K562 (cell line): ENCODE results near the gene CCDC97. TPM values are rescaled to one million over a fixed set of nuclear protein-coding genes. Genes with fewer than 3 reads are reported as not detected.
A peak's percentile ranks its signal among the peaks of the same experiment; 100 is the strongest.

Source experiments
- ATAC-seq: fragments of 200-7000 bp; cut with Tn5 transposase; 3 replicates; pipeline ENCODE4 v1.9.1; 2020; ENCODE audit warnings: moderate library complexity
- BruUV-seq: library from RNA; stranded (reverse); fragments of 400-500 nt; replicated peaks from 2 replicates; lab custom pipeline; 2021; lab: Mats Ljungman, UMichigan
- CTCF ChIA-PET: fragments of 300-600 bp; formaldehyde crosslinking; extraction: SDS; loops from one replicate; lab custom pipeline; 2021; ENCODE audit warnings: low intra/inter-chr PET ratio; lab: Yijun Ruan, JAX
- POLR2A ChIA-PET: fragments of 300-600, 350-650 bp; sonication (Branson Sonifier 250); formaldehyde crosslinking; extraction: SDS; loops from one replicate; lab custom pipeline; 2021; ENCODE audit warnings: antibody characterized with exemption, inconsistent platforms; lab: Yijun Ruan, JAX
- DNase-seq, 4 experiments: peaks; one replicate each; pipeline versions ENCODE4 v3.0.0 to v3.0.0-alpha.2; 2011 to 2018; ENCODE audit warnings: low spot score in 3 of 4, mixed read lengths in 3 of 4; ENCODE audit errors: extremely low read depth in 1 of 4
- FAIRE-seq: peaks from 2 replicates; lab custom pipeline; 2011; peaks lifted over from hg19 to GRCh38; lab: Jason Lieb, UNC
- H2AFZ ChIP-seq: 2 replicates; pipeline ENCODE4 v1.6.0; 2011; ENCODE audit warnings: low read depth, low read length, control low read depth, inconsistent platforms
- H3K27ac ChIP-seq: fragments of 200-600 bp; 3 replicates; pipeline ENCODE4 v1.8.0; 2011; ENCODE audit warnings: low read depth, mild to moderate bottlenecking, control low read depth, inconsistent platforms, low read length, moderate library complexity, mixed read lengths; ENCODE audit errors: extremely low read depth
- H3K27me3 ChIP-seq, 2 experiments: fragments of 300-600 bp in 1 of 2; 2 replicates in 1 of 2; 3 replicates in 1 of 2; pipeline versions ENCODE4 v1.6.0 to v1.8.0; 2011; ENCODE audit warnings: inconsistent platforms in 2 of 2, low read length in 2 of 2, mild to moderate bottlenecking in 1 of 2, mixed read lengths in 1 of 2, moderate library complexity in 1 of 2; ENCODE audit not compliant: control insufficient read depth in 2 of 2, insufficient read depth in 2 of 2
- H3K36me3 ChIP-seq: fragments of 300-600 bp; 3 replicates; pipeline ENCODE4 v1.8.0; 2011; ENCODE audit warnings: mild to moderate bottlenecking, low read length, inconsistent platforms; ENCODE audit not compliant: control insufficient read depth, insufficient read depth
- H3K4me1 ChIP-seq, 2 experiments: fragments of 200-600 bp in 1 of 2; replicated peaks in 1 of 2; 2 replicates in 1 of 2; 3 replicates in 1 of 2; pipeline versions ENCODE4 v1.5.1 to v1.8.0; 2011; ENCODE audit warnings: inconsistent platforms in 2 of 2, low read length in 2 of 2, mild to moderate bottlenecking in 1 of 2, mixed read lengths in 1 of 2, moderate library complexity in 1 of 2; ENCODE audit not compliant: control insufficient read depth in 2 of 2, insufficient read depth in 2 of 2
- H3K4me2 ChIP-seq: 2 replicates; pipeline ENCODE4 v1.6.1; 2011; ENCODE audit warnings: low read length, control low read depth, inconsistent platforms, mixed read lengths; ENCODE audit not compliant: insufficient read depth
- H3K4me3 ChIP-seq: fragments of 200-600 bp; sonication (generic), shearing (Covaris generic); 2 replicates; pipeline ENCODE4 v1.5.1; 2016; ENCODE audit warnings: control low read depth, inconsistent platforms
- H3K79me2 ChIP-seq: fragments of 200-600 bp; 3 replicates; pipeline ENCODE4 v1.8.0; 2011; ENCODE audit warnings: low read length, inconsistent platforms; ENCODE audit not compliant: control insufficient read depth, insufficient read depth
- H3K9ac ChIP-seq, 2 experiments: 2 replicates each; pipeline versions ENCODE4 v1.6.0 to v1.6.1; 2011; ENCODE audit warnings: low read depth in 2 of 2, low read length in 2 of 2, control low read depth in 1 of 2, inconsistent platforms in 1 of 2, mild to moderate bottlenecking in 1 of 2, mixed read lengths in 1 of 2; ENCODE audit not compliant: insufficient read depth in 1 of 2
- H3K9me1 ChIP-seq: one replicate; pipeline ENCODE4 v1.6.0; 2011; ENCODE audit warnings: inconsistent platforms, mild to moderate bottlenecking, low read length, moderate library complexity; ENCODE audit not compliant: control insufficient read depth, insufficient read depth
- H3K9me3 ChIP-seq: replicated peaks from 2 replicates; pipeline ENCODE4 v1.5.1; 2011; ENCODE audit warnings: low read depth, low read length, inconsistent platforms; ENCODE audit not compliant: control insufficient read depth, insufficient read depth
- H4K20me1 ChIP-seq: replicated peaks from 2 replicates; pipeline ENCODE4 v1.6.1; 2011; ENCODE audit warnings: low read length, inconsistent platforms, mixed read lengths; ENCODE audit not compliant: control insufficient read depth, insufficient read depth
- ARHGAP35 ChIP-seq: fragments of 450-650 bp; IDR thresholded peaks from 2 replicates; pipeline ENCODE4 v1.6.1; 2018; ENCODE audit not compliant: partially characterized antibody
- ELF1 ChIP-seq: fragments of 200-800 bp; sonication (Bioruptor generic); IDR thresholded peaks from 2 replicates; pipeline ENCODE4 v1.6.1; 2016; ENCODE audit warnings: missing genetic modification characterization, missing compliant biosample characterization
- FOXK2 ChIP-seq, 2 experiments: fragments of 450-650 bp; IDR thresholded peaks in 1 of 2; conservative IDR thresholded peaks in 1 of 2; 2 replicates each; pipeline ENCODE4 v1.6.1; 2016; ENCODE audit warnings: low read depth in 2 of 2, mild to moderate bottlenecking in 1 of 2
- ZNF311 ChIP-seq: fragments of 250-450 bp; sonication (Bioruptor Pico); IDR thresholded peaks from 2 replicates; pipeline ENCODE4 v1.4.0; 2020; ENCODE audit warnings: mild to moderate bottlenecking, moderate library complexity
- WGBS: fragments of 100-300 bp; shearing (Covaris generic); methylation state at CpG from one replicate; pipeline ENCODE4 v1.1.6; 2016; ENCODE audit warnings: low coverage, mixed read lengths; ENCODE audit not compliant: insufficient coverage; ENCODE audit errors: missing lambda C conversion rate; 5-methylcytosine and 5-hydroxymethylcytosine counted together
- in situ Hi-C: fragments of 300-500 bp; cut with MboI; formaldehyde crosslinking; loops from 4 replicates; pipeline ENCODE4 v1.15.0; 2018; ENCODE audit warnings: inconsistent platforms, mixed read lengths
- intact Hi-C: fragments of 100-400 bp; cut with micrococcal nuclease; formaldehyde crosslinking; loops from 2 replicates; pipeline ENCODE4 v1.14.2; 2022
- polyA plus RNA-seq, 8 experiments: library from polyadenylated mRNA; depleted of rRNA in 4 of 8; stranded (reverse) in 5 of 8; unstranded in 3 of 8; fragments of >200 nt; fragmentation: Nextera tagmentation in 2 of 8; fragmentation: Illumina TruSeq in 1 of 8; extraction: Ambion mirVana in 2 of 8; extraction: Trizol in 1 of 8; gene quantifications; 2 replicates each; pipeline versions ENCODE4 v1.2.1 to v1.2.3, GENCODE V29; 2011 to 2014; ENCODE audit warnings: inconsistent platforms in 1 of 8, missing spikeins in 1 of 8
- total RNA-seq, 7 experiments: library from RNA; depleted of rRNA in 6 of 7; stranded (reverse); fragments of >200 nt in 6 of 7; fragmentation: Illumina TruSeq in 2 of 7; extraction: Trizol in 2 of 7; gene quantifications; 2 replicates each; pipeline versions ENCODE4 v1.2.1 to v1.2.3, GENCODE V29; 2011 to 2021; ENCODE audit warnings: low replicate concordance in 1 of 7

CCDC97 gene
- total and polyA plus RNA-seq, 9 of the 15 experiments (the other 6 are each of a cell fraction or from before 2014, with no cell fraction given) = 0.60 to 16.5 (median 7.0) TPM

- Histone ChIP-seq H3K4me1 (peaks cover 6 to 24% of the 10 kb centered on the region in 2 experiments; a peak in 4 of 5 replicates), H3K9ac (peak overlapping the region in 1 of 2 experiments; percentile 92; a peak in 2 of 4 replicates), H3K4me3 (peak overlapping the region; percentile 64), H3K27me3 (peaks cover 3 to 29% of the 10 kb centered on the region in 2 experiments; a peak in 4 of 5 replicates), H3K4me2 (peak overlapping the region; percentile 99), H3K36me3 (peaks cover 3% of the 10 kb centered on the region; the same call in 2 of the 3 replicates), H3K27ac (no peak overlapping the region; the same call in 2 of the 3 replicates)
- BruUV-seq = no TSS peak
- no peak for ATAC-seq
- ChIA-PET CTCF (interaction anchor here (0.6 to 2.7 kb wide), 5 partner anchors 39 to 598 kb away, joined by 3 to 25 read pairs (median 7); no protein-coding TSS in a partner anchor), POLR2A (interaction anchor here (1.0 to 3.0 kb wide), 3 partner anchors 58 to 75 kb away, joined by 3 to 16 read pairs (median 7); no protein-coding TSS in a partner anchor)
- intact Hi-C loops (loop anchor here (1.0 to 5.0 kb wide), 4 partner anchors 34 to 134 kb away; partner anchors contain the start of gene TGFB1), in situ Hi-C loops (loop anchor here (5.0 kb wide), 1 partner anchor 59 kb away; no protein-coding TSS in a partner anchor)
- WGBS = 55% methylated on average over 10 of the region's 10 CpGs
- peak in 1 of 2 experiments; percentile 50; a peak in 3 of 4 replicates for TF ChIP-seq FOXK2 (conservative IDR thresholded peaks at IDR 0.05 in 1 of 2, IDR thresholded peaks at IDR 0.05 in 1 of 2; ENCODE audit: low read depth in 2 of 2)
- peak; percentile 53 for TF ChIP-seq ARHGAP35
- TF ChIP-seq ELF1 = 0 out of 2 replicates have a peak, but pooled peaks have one; percentile 2
- TF ChIP-seq ZNF311 (CRISPR knock-in tag) = no peak
- TF ChIP-seq, all 486 proteins: peak for 3
- H3K79me2 ChIP-seq = peaks cover 33% of the 10 kb centered on the region
- no peak for FAIRE-seq
- DNase-seq = no peak
- H3K9me1 ChIP-seq = no peaks in the 10 kb centered on the region
- H4K20me1 ChIP-seq = no peaks in the 10 kb centered on the region
- peak overlapping the region; percentile 94 for H2AFZ ChIP-seq
- H3K9me3 ChIP-seq = no peaks in the 10 kb centered on the region
Measured at GRCh38 chr19:41261474-41262190, 48.3 kb upstream of the CCDC97 start.
